Stimulated activated CD4-positive, alpha-beta T cell treated with anti-CD3 and anti-CD28 coated beads, TNF-alpha, amount 100 ng/mL, for 24 hours (primary cell): ENCODE measurements around the gene TMEM232.
"Not testable (repeated sequence)": the region's sequence is repeated elsewhere in the genome, so short reads cannot be mapped to it uniquely, and the experiment has no call there.

Source experiments
- DNase-seq, 3 experiments: peaks; one replicate each; pipeline ENCODE4 v3.0.0-alpha.2; 2020; ENCODE audit warnings: low read depth in 3 of 3

TMEM232 gene

DNA sequence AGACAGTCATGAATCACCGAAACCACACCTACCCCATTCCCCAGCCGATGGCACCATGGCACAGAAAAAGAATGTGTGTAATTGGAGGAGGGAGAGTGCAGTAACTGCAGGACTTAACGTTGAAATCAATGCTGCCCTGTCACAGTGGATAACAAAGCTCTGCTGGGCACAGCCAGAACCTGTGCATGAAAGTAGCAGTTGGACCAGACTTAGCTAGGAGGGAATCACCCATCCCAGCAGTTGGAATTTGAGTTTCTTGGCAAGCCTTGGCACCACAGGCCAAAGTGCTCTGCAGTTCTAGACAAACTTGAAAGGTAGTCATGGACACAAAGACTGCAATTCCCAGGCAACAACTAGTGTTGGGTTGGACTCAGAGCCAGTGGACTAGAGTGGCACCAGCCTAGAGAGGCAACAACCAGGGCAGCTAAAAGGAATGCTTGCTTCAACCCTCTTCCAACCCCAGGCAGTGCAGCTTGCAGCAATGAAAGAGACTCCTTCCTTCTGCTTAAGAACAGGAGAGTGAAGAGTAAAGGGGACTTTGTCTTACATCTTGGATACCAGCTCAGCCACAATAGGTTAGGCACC is 19.1 kb downstream of the TMEM232 start:
- no peak for DNase-seq

DNA sequence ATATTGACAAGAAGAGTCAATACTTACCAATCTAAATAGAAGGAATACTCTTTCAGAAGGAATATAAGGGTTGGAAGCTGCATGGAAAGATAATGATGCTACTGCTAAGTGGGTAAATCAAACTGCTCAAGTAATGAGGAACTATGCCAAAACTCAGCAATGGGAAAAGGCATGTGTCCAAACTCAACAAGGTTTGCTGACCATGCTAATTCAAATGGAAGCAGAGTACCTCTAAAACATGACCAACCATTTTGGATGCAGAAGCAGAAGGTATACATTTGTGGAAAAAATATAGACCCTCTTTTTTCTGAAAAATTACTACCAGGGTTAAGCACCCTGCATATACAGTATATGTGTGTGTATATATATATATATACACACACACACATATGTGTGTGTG is 21.1 kb downstream of the TMEM232 start:
- DNase-seq = no peak

DNA sequence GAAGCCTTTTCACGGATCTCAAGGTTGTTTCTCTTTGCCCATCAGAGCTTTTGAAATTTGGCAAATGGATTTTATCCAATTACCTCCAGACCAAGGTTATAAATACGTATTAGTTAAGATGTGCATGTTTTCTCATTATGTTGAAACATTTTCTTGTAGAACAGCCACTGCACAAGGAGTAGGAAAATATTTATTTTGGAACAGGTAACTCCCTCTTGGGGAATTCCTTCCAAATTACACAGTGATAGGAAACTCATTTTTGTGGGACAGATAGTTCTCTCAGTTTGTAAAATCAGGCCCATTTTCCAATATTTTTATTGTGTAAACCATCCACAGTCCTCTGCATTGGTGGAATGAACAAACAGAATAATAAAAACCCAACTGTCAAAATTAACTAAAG is 23.0 kb downstream of the TMEM232 start:
- no peak for DNase-seq

DNA sequence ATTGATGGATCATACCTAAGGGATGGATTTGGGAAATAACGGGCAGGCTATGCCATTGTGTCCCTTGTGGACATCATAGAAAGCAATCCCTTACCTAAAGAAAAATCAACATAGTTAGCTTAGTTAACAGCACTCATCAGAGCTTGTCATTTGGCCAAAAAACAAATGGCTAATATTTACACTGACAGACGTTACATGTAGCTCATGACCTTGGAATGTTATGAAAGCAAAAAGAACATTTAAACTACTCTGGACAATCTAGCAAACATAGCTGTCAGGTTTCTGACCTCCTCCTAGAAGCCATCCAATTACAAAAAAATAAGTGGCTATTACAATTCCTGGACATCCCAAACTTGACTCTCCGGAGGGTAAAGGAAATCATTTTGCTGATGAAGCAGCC is 23.8 kb downstream of the TMEM232 start:
- no peak for DNase-seq

DNA sequence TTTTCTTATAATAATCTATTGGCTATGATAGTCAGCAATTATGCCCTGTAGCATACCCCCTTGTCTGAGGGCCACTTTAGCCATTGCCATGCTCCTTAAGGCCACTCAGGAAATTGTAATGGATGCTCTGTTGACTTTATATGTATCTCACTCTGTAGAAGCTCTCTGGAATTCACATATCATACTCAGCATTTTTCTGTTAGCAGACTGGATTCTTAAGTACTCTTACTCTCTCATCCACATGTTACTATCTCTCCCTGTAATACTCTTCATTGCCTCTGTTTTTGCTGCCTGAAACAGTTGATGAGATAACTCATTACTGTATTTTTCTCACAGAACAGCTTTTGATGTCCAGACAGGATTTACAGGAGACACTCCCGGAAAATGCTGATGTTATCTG is 24.2 kb downstream of the TMEM232 start:
- no peak for DNase-seq

DNA sequence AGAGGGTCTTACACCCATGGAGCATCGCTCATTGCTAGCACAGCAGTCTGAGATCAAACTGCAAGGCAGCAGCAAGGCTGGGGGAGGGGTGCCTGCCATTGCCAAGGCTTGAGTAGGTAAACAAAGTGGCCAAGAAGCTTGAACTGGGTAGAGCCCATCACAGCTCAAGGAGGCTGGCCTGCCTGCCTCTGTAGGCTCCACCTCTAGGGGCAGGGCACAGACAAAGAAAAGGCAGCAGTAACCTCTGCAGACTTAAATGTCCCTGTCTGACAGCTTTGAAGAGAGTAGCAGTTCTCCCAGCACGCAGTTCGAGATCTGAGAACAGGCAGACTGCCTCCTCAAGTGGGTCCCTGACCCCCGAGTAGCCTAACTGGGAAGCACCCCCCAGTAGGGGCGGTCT is 33.8 kb downstream of the TMEM232 start:
- DNase-seq = not testable (repeated sequence)

DNA sequence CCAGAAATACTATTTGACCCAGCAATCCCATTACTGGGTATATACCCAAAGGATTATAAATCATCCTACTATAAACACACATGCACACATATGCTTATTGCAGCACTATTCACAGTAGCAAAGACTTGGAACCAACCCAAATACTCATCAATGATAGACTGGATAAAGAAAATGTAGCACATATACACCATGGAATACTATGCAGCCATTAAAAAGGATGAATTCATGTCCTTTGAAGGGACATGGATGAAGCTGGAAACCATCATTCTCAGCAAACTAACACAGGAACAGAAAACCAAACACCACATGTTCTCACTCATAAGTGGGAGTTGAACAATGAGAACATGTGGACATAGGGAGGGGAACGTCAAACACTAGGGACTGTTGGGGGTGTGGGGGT is 35.9 kb downstream of the TMEM232 start:
- not testable (repeated sequence) for DNase-seq

DNA sequence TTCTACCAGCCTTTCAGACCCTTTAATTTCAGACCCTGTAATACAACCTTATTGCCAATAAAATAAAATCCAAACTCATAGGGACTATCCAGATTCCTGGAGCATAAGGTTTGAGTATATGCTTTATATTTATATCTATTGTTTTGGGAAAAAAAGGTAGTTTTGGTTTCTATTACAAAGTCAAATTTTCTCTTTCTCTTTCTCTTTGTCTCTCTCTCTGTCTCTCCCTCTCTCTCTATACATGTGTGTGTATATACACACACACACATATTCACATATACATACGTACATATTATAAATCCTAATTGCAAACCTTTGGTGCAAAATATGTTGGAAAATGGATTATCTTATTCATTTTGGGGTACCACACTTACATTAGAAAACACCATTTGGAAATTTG is 39.0 kb downstream of the TMEM232 start:
- no peak for DNase-seq

DNA sequence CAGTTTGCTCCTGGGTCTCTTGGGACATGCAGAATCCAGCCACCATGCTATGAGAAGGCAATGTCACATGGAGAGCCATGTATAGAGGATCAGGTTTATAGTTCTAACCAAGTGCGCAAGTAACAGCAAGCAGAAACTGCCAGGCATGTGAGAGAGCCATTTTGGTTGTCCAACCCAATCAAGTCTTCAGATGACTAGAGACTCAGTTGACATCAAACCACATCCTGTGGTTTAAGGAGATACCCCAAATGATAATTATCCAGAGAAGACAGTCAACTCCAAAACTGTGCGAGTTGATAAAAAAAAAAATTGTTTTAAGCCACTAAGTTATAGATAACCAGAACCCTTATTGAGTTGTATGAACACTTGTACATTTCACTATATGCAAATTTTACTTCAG is 40.2 kb downstream of the TMEM232 start:
- no peak for DNase-seq

DNA sequence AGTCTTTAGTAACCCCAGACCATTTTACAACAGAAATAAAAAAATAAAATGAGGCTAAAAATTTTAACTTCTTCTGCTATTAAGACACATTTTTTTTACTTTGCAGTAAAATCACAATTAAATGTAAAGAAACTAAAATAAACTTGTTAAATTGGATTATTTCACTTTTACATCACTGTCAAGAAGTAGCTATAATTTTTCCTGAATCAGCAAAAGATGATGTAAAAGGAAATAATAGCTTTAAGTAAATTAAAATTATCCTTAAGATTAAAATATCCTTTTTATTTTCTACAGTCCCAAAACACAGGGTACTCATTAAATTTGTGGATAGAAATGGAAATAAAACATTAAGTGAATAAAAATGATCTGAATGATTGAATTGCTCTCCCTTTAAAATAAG is 44.5 kb downstream of the TMEM232 start:
- no peak for DNase-seq

DNA sequence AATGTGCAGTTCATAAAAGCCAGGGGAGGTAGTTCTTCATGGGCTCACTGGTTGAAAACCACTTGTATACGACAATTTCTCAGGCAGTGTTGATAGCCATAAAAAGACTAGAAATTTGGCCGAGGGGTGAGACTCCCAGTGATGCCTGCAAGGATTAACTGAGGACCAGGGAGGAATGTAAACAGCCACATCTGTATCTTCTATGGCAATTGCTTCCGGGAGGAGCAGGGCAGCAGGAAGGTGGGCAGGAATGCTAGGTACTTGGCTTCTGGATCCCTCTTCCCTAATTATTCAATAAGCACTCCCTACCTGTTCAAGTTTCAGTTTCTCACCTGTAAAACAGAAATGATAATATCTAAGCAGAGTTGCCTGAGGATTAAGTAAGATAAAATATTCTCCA is 45.4 kb downstream of the TMEM232 start:
- no peak for DNase-seq

DNA sequence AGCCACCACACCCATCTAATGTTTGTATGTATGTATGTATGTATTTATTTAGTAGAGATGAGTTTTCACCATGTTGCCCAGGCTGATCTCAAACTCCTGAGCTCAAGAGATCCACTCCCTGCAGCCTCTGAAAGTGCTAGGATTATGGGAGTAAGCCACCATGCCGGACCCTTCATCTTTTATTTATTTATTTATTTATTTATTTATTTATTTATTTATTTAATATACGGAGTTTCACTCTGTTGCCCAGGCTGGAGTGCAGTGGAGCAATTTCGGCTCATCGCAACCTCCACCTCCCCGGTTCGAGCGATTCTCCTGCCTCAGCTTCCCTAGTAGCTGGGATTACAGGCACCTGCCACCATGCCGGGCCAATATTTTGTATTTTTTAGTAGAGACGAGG is 49.9 kb downstream of the TMEM232 start:
- DNase-seq = not testable (repeated sequence)

DNA sequence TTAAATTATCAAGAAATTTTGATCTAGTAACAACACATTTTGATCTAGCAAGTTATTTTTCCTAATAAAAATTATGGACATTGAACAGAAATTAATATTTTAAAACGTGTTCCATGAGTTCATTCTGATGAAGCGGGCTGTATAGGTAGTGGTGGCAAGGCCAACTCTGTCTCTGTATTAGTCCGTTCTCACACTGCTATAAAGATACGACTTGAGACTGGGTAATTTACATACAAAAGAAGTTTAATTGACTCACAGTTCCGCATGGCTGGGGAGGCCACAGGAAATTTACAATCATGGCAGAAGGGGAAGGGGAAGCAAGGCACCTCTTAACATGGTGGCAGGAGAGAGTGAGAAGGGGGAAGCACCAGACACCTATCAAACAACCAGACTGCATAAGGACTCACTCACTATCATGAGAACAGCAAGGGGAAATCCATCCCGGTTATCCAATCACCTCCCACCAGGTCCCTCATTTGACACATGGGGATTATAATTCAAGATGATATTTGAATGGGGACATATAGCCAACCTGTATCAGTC is 61.2 kb downstream of the TMEM232 start:
- DNase-seq = no peak

DNA sequence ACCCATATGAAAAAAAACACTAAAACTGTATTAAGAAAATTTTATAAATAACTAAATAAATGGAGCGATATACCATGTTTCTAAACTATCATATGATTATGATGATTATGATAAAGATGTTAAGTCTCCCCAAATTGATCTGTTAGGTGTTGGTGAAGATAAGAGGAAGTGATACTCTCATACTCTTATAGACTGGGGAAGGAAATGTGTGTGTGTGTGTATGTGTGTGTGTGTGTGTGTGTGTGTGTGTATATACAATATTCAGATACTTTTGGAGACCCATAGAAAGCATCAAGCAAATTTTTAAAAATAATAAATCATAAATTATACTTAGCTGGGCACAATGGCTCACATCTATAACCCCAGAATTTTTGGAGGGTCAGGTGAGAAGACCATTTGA is 62.9 kb downstream of the TMEM232 start:
- DNase-seq = no peak

DNA sequence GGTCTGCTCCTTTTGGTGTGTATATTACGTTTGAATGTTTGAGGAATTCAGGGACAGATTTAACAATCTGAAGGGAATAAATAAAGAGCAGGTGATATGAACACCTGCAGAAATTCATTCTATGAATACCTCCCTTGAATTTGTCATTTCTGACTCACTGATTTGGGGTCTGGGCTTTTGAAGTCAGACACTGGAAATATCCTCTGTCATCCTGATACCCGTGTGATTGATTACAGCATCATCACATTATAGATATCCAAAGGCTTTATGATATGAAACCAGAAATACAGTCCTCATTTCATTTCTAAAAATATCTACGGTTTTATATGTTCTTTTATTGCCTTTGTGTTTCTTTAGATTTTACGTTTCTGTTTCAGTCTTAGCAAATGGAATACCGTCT is 68.5 kb downstream of the TMEM232 start:
- no peak for DNase-seq

DNA sequence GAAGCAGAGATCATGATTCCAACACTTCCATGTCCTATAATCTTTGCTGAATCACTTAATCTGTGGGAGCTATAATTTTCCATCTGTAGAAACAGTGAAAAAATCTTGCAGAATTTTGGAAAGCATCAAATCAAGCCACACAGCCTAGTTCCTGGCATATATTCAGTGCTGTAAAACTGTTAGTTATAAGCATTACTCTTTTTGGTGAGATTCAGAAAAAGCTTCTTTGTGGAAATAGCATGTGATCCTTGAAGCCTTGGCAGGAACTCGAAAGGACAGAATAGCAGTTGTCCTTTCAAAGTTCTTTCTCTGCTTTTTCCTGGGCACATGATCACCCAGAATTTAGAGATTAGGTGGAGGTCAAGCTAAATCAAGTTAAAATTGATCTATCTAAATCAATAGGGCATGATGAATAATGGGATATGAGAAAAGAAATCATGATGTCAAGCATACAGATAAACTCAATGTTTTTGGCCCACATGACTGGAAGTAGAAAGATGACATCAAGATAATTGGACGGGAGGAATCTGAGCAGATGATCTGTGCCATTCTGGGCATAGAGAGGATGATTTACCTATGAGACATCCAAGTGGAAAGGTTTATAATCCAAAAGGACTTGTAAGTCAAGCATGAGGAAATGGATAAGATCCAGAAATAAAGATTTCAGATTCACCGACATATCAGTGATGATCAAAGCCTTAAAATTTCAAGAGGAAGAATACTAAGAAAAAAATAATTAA is 73.1 kb downstream of the TMEM232 start:
- DNase-seq = no peak

DNA sequence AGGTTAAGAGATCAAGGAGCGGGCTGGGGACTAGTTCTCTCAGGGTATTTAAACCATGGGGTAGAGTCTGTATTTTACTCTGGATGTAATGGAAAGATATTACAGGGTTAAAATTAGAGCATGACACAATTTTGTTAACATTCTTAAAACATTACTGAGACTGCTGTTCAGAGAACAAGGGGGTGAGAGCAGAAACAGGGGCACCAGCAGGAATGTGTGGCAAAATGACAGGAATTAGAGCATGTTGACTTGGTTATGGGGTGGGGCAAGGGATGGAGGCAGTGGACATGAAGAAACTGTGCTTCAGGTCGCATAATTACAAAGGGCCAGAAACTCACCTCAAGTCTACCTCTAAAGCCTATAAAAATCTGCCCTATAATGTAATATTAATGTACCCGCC is 75.0 kb downstream of the TMEM232 start:
- no peak for DNase-seq

DNA sequence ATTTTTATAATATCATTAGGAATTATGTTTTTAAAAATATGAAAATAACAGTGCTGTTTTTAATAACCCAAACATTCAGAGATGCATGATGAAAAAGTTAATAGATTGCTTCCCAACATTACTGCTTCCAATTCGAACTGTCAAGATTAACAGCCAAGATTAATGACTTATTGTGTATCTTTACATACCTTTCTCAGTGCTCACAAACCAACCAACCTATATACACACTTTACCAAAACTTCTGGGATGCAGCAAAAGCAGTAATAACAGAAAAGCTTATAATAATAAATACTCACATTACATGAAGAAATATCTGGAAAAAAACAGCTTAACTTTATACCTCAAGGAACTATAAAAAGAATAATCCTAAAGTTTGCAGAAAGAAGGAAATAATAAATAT is 82.1 kb downstream of the TMEM232 start:
- no peak for DNase-seq

DNA sequence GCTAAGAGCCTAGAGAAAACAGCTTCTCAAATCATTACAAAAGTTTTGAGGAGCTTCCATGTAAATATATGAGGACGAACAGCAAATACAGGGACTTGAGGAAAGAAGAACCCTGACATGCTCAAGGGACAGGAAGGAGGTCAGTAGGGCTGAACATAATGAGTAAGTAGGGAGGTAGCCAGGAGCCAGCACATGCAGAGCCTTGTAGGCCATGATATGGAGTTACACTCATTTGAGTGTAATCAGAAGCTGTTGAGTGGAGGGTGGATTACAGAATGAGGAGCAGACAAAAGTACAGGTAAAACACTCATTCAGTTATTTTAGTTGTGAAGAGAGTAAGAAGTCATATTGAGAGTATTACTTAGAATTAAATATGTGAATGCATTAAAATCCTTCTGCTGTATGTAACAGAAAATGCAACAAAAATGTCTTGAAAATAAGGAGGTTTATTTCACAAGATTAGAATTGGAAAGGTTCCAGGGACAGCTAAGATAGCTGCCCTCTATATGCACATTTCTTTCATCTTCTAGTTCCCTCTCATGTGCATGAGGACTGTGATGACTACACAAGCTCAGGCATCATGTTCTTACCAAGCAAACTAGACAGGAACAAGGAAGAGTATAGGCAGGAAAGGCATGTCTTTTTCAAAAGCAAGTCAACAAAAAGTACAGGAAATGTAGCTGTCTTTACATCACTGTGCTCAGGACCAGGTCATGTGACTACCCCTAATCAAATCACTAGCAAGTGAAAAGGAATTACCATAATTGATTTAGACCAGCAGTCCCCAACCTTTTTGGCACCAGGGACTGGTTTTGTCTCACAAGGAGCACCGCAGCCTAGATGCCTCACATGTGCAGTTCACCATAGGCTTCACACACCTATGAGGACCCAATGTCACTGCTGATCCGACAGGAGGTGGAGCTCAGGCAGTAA is 87.2 kb downstream of the TMEM232 start:
- DNase-seq = no peak

DNA sequence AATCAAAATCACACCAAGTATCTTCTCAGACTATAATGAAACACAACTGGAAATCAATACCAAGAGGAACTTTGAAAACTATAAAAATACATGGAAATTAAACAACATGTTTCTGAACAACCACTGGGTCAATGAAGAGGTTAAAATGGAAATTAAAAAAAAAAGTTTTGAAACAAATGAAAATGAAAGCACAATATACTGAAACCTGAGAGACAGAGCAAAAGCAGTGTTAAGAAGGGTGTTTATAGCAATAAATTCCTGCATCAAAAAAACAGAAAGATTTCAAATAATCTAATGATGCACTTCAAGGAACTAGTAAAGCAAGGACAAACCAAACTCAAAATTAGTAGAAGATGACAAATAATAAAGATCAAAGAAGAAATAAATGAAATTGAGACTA is 92.0 kb downstream of the TMEM232 start:
- DNase-seq = no peak

DNA sequence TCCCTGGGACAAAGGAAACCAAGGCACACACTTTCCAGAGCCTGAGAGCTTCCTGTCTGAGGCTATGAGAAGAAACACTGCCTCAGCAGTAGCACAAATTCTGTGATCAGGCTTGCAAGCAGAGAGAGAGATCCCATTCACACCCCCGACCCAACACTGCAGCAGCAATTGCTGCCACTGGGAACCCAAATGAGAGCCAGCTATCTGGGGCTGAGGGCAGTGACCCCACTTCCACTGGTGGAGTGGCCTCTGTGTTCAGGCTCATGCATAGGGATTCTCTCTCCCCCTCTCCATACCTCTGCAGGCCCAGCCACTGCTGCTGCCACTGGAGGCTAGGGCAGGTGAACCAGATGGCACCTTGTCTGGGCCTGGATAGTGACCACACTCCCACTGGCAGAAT is 95.2 kb downstream of the TMEM232 start:
- no peak for DNase-seq

DNA sequence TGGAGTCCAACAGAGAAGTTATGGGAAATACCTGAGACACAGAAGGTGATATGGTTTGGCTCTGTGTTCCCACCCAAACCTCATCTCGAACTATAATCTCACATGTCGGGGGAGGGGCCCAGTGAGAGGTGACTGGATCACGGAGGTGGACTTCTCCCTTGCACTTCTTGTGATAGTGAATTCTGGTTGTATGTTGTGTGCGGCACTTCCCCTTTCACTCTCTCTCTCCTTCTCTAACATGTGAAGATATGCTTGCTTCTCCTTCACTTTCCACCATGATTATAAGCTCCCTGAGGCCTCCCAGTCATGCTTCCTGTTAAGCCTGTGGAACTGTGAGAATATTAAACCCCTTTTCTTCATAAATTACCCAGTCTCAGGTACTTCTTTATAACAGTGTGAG is 96.1 kb downstream of the TMEM232 start:
- no peak for DNase-seq
